Esophagus (tissue), 2 donors: ENCODE results near the gene ADGRD1. TPM values are rescaled to one million over a fixed set of nuclear protein-coding genes. Genes with fewer than 3 reads are reported as not detected.

Source experiments
- H3K27ac ChIP-seq, 2 donors: one replicate each; pipeline ENCODE4 v1.5.1; 2013; ENCODE audit warnings: low read depth in 2 of 2, mild to moderate bottlenecking in 2 of 2, inconsistent platforms in 1 of 2, low read length in 1 of 2, moderate library complexity in 1 of 2
- H3K27me3 ChIP-seq, 2 donors: one replicate each; pipeline ENCODE4 v1.6.1; 2013; ENCODE audit warnings: low read length in 2 of 2, control low read depth in 1 of 2, mild to moderate bottlenecking in 1 of 2; ENCODE audit not compliant: insufficient read depth in 2 of 2, control insufficient read depth in 1 of 2
- H3K36me3 ChIP-seq, 2 donors: one replicate each; pipeline ENCODE4 v1.6.1; 2013; ENCODE audit warnings: low read length in 1 of 2; ENCODE audit not compliant: control insufficient read depth in 2 of 2, insufficient read depth in 2 of 2
- H3K4me1 ChIP-seq, 2 donors: one replicate each; pipeline ENCODE4 v1.6.1; 2013; ENCODE audit warnings: low read length in 1 of 2; ENCODE audit not compliant: control insufficient read depth in 2 of 2, insufficient read depth in 2 of 2
- H3K4me3 ChIP-seq, 2 donors: one replicate each; pipeline ENCODE4 v1.5.1; 2013; ENCODE audit warnings: low read length in 2 of 2, mild to moderate bottlenecking in 2 of 2, low read depth in 1 of 2, moderate library complexity in 1 of 2
- H3K9me3 ChIP-seq, 2 donors: one replicate each; pipeline ENCODE4 v1.6.1; 2013; ENCODE audit warnings: mild to moderate bottlenecking in 2 of 2, low read depth in 1 of 2, low read length in 1 of 2, moderate library complexity in 1 of 2; ENCODE audit not compliant: control insufficient read depth in 2 of 2, insufficient read depth in 1 of 2
- WGBS, 2 donors: extraction: QIAGEN DNeasy Blood & Tissue Kit; methylation state at CpG; one replicate each; pipeline ENCODE4 v1.1.7; 2013; 5-methylcytosine and 5-hydroxymethylcytosine counted together
- polyA plus RNA-seq, 2 donors: library from polyadenylated mRNA; stranded (reverse); fragments of 200-250 nt; gene quantifications; one replicate each; pipeline ENCODE4 v1.2.3, GENCODE V29; 2013
- donor health status: healthy with polysubstance abuse.
- donor health status: Bipolar disorder and iron deficiency.

The ADGRD1 gene
- polyA plus RNA-seq, 2 donors: 2.1 to 2.9 TPM

GRCh38 chr12:131055093-131055465 is 101.4 kb downstream of the ADGRD1 start:
- Histone ChIP-seq H3K9me3 (no peaks in the 10 kb centered on the region), H3K27me3 (no peaks in the 10 kb centered on the region), H3K27ac (no peak overlapping the region), H3K4me3 (no peak overlapping the region), H3K4me1 (no peaks in the 10 kb centered on the region), H3K36me3 (no peaks in the 10 kb centered on the region)
- 78 to 82% methylated on average over 9 of the region's 9 CpGs for WGBS, 2 donors

DNA sequence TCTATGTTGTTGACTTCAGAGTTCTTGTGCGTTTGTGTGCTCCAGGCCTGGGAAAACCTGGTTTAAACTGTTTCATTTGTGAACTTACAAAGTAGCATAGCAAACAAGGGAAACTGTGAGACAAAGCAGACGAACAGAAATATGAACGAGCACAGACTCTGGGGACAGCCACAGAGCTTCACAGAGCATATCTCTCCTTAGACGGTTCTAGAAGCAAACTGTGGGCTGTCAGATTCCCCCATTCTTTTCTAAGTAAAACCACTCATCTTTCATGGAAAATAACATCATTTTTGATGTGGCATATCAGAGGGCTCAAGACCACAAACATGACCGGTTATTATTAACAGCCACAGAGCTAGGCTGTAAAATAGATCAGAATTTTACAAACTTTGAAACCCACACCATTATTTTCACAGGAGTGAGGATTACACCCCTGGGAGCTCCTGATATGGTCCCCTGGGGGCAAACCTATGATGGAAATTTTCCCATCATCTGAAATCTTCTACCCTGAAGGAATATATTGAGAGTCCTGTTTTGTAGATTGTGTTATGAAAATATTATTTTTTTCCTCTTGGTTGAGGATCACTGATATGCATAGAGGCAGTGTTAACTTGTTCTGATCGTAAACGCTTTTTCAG is 102.0 kb downstream of the ADGRD1 start:
- H3K27ac ChIP-seq: no peak overlapping the region
- H3K27me3 ChIP-seq: no peaks in the 10 kb centered on the region
- H3K9me3 ChIP-seq: no peaks in the 10 kb centered on the region
- H3K4me3 ChIP-seq: no peak overlapping the region
- WGBS, 2 donors: 65 to 73% methylated on average over 7 of the region's 7 CpGs
- H3K4me1 ChIP-seq: no peaks in the 10 kb centered on the region
- no peaks in the 10 kb centered on the region for H3K36me3 ChIP-seq

- H3K9me3 ChIP-seq: no peaks in the 10 kb centered on the region
- H3K4me3 ChIP-seq: no peak overlapping the region
- H3K4me1 ChIP-seq: no peaks in the 10 kb centered on the region
- 76 to 78% methylated on average over 10 of the region's 10 CpGs for WGBS, 2 donors
- H3K27me3 ChIP-seq: no peaks in the 10 kb centered on the region
- H3K27ac ChIP-seq: no peak overlapping the region
- H3K36me3 ChIP-seq: no peaks in the 10 kb centered on the region
Measured at GRCh38 chr12:131056626-131057025, 102.9 kb downstream of the ADGRD1 start.

DNA sequence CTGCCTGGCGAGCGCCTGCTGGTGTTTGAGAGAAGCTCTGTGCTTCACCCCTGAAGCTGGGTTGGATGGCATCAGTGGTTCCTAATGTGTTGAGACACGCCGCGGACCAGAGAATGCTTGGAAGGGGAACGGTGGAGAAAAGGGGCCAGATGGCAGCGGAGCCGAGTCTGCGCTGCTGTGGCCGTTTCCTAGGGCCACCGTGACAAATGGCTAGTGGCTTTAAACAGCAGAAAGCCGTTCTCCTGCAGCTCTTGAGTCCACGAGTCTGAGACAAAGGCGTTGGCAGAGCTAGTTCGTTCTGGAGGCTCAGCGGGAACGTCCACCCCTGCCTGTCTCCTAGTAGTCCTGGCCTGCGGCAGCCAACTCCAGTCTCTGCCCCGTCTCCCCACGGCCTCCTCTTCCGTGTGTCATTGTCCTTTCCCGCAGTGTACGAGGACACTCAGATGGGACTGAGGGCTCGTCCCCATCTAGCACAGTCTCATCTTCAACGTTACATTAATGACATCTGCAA is 103.6 kb downstream of the ADGRD1 start:
- Histone ChIP-seq H3K36me3 (no peaks in the 10 kb centered on the region), H3K27me3 (no peaks in the 10 kb centered on the region), H3K27ac (no peak overlapping the region), H3K4me3 (no peak overlapping the region), H3K9me3 (no peaks in the 10 kb centered on the region), H3K4me1 (no peaks in the 10 kb centered on the region)
- WGBS, 2 donors: 85 to 88% methylated on average over 25 of the region's 25 CpGs

DNA sequence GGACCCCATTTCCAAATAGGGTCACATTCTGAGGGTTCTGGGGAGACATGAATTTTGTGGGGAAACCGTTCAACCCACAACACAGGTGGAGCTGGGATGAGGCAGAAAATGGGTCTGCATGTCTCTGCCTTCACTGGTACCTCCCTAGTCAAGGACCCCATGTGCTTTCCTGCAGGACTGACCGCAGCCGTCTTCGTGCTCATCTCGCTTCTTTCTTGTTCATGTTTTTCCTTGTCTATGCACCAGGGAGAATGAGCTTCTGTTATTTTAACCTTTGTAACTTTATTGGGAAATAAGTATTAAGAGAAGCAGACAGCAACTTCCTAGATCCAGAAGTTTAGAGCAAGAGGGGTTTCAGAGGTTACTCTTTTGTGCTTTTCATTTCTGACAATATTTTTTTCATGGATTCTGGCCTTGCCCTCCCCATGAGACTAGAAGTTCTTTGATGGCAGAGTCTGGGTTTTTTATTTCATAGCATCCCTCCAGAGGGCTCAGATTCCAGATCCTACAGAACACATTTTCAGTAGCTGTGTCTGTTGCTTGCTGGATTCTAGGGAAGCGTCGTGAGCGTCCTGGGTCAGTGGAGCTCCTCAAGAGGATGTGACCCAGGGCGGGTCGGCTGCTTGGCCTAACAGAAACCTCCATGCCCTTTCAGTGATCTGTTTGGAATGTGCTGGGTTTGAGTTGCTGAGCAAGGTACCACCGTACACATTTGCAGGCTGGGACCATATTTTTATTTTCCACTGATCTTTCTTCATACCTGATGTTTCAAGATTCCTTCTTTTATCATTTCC is 104.2 kb downstream of the ADGRD1 start:
- H3K36me3 ChIP-seq: no peaks in the 10 kb centered on the region
- 84 to 88% methylated on average over 11 of the region's 11 CpGs for WGBS, 2 donors
- H3K4me3 ChIP-seq: no peak overlapping the region
- no peaks in the 10 kb centered on the region for H3K27me3 ChIP-seq
- H3K9me3 ChIP-seq: no peaks in the 10 kb centered on the region
- H3K27ac ChIP-seq: no peak overlapping the region
- no peaks in the 10 kb centered on the region for H3K4me1 ChIP-seq

DNA sequence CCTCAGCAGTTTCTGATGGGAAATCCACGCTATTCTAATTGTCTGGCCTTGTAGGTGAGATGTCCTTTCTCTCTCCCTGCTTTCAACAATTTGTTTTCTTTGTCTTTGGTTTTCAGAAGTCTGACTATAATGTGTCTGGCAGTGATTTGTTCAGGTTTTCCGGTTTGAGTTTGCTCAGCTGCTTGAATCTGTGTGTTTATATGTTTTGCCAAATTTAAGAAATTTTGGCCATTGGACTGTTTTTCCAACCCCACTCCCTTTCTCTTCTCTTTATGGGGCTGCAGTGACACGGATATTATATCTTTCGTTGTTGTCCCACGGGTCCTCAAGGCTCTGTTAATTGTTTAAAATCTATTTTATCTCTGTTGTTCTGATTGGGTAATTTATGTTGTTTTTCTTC is 105.0 kb downstream of the ADGRD1 start:
- Histone ChIP-seq H3K27ac (no peak overlapping the region), H3K4me3 (no peak overlapping the region), H3K36me3 (no peaks in the 10 kb centered on the region), H3K27me3 (no peaks in the 10 kb centered on the region), H3K9me3 (no peaks in the 10 kb centered on the region), H3K4me1 (no peaks in the 10 kb centered on the region)
- WGBS, 2 donors: 62 to 75% methylated on average over 5 of the region's 5 CpGs

DNA sequence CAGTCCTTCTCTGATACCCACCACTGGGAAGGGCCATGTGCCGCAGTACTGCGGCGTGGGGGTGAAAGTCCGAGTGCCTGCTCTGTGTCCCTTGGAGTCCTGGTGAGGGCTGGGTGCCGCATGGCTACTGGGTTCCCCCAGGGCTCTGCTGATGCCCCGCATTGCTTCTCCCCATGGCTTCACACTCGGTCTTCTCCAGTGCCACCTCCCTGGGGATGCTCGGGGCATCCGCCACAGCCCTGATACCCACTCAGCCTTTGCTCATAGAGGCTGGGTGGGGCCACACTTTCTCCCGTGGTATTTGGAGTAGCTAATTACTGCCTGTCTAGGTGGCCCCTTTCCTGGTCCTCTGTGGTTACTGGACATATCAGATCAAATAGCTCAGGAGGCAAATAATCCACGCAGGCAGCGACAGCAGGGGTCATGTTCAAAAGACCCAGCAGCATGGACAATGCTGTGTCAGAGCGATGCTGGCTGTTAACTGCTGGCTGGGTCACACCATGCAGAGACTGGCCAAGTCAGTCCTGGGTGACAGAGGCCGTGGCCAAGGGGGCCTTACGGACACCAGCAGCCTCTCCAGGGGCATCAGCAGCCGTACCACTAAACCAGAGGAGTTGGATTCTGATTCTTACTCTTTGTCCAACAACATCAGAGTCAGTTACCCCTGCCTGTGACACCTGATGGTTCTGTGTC is 106.5 kb downstream of the ADGRD1 start:
- Histone ChIP-seq H3K4me3 (no peak overlapping the region), H3K9me3 (no peaks in the 10 kb centered on the region), H3K4me1 (no peaks in the 10 kb centered on the region), H3K36me3 (no peaks in the 10 kb centered on the region), H3K27me3 (no peaks in the 10 kb centered on the region), H3K27ac (no peak overlapping the region)
- 92% methylated on average over 16 of the region's 16 CpGs for WGBS, 2 donors

DNA sequence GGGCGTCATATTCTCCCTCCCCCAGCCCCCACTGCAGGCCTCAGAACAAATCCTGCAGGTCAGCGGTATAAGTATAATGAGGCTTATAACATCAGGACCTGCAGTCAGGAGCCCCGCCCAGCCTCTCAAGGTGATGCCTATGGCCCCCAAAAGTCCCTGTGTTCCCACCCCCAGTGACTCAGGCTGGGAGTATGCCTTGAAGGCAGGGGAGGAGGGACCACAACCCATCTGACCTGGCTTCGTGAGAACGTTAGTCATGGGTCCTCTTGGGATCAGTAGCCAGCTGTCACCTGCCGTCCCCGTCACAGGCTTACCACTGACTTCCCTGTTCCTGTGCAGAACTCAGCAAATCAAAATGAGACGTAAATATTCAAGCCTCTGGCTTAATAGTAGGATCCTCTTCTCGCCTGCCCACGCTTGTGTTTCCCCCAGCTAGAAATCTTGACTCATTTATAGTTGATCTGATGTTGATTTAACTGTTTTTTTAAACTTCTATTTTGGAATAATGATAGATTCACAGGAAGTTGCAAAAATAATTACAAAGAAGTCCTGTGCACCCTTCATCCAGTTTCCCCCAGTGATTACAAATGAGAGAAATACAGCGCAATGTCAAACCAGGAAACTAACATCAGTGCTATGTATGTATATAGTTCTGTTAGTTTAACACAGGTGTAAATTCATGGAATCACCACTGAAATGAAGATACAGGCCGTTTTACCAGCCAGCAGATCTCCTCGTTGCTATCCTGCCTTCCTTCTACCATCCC is 107.5 kb downstream of the ADGRD1 start:
- H3K4me1 ChIP-seq: no peaks in the 10 kb centered on the region
- no peaks in the 10 kb centered on the region for H3K27me3 ChIP-seq
- 83 to 88% methylated on average over 13 of the region's 13 CpGs for WGBS, 2 donors
- H3K27ac ChIP-seq: no peak overlapping the region
- H3K36me3 ChIP-seq: no peaks in the 10 kb centered on the region
- no peak overlapping the region for H3K4me3 ChIP-seq
- H3K9me3 ChIP-seq: no peaks in the 10 kb centered on the region

DNA sequence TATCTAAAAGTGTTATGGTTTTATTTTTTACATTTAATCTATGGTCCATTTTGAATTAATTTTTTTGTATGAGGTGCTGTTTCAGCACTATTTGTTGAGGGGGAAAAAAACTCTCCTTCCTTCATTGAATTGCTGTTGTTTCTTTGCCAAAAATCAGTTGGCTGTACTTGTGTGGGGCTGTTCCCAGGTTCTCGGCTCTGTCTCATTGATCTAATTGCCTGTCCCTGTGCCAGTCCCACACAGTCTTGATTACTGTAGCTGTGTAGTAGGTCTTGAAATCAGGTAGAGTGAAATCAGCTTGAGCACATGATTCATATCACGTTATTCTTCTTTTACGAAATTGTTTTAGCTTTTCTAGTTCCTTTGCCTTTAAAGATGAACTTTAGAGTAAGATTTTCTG is 109.7 kb downstream of the ADGRD1 start:
- Histone ChIP-seq H3K4me3 (no peak overlapping the region), H3K27me3 (no peaks in the 10 kb centered on the region), H3K27ac (no peak overlapping the region), H3K4me1 (no peaks in the 10 kb centered on the region), H3K36me3 (no peaks in the 10 kb centered on the region), H3K9me3 (no peaks in the 10 kb centered on the region)
- 51 to 53% methylated on average over 3 of the region's 3 CpGs for WGBS, 2 donors
